GM21367 (cell line): ENCODE data around the gene ALDH3B2.
"Not testable (repeated sequence)": the region's sequence is repeated elsewhere in the genome, so short reads cannot be mapped to it uniquely, and the experiment has no call there.

ENCODE experiments used
- ATAC-seq: cut with Tn5 transposase; IDR thresholded peaks from one replicate; pipeline ENCODE4 v1.9.1; 2021; ENCODE audit not compliant: unreplicated experiment

ALDH3B2 gene

DNA sequence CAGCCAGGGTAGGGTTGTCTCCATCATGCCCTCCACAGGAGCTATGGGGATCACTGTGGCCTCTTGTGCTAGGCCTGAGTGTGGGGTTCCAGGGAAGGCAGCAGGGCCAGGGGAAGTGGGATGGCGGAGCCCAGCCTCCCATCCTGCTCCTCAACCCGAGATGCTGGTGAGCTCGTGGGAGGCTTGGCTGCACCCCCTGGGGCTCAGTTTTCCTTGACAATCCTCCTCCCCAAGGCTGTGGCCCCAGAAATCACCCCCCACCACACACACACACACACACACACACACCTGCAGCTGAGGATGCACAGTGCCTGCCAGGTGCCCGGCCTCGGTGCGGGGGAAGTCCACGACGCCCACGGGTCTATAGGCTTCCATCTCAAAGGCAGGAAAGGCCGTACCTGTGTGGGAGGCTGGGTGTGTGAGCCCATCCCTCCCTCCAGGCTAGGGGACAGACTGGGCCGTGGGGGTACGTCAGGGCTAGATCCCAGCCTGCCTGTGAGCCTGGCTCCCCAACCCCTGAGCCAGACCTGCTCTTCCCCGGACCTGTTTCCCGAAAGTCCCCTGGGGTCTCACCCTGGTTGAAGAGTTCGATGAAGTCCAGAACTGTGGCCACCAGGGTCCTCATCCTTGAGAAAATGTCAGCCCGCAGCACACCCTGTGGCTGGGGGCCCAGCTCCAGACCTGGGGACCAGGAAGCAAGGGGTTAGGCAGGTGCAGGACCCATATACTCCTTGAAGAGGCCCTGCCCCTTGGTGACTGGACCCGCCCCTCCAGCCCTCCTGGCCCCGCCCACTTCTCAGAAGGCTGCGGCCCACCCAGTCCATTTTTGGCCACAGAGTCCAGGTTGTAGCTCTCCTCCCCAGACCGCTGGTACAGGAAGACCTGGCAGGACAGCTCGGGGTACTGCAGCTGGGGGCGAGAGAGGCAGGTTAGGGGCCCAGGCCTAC lies 29.7 kb downstream of the ALDH3B2 start:
- no peak for ATAC-seq

- ATAC-seq = no peak
These were observed 30.4 kb downstream of the ALDH3B2 start for GRCh38 chr11:67644042-67644441.

DNA sequence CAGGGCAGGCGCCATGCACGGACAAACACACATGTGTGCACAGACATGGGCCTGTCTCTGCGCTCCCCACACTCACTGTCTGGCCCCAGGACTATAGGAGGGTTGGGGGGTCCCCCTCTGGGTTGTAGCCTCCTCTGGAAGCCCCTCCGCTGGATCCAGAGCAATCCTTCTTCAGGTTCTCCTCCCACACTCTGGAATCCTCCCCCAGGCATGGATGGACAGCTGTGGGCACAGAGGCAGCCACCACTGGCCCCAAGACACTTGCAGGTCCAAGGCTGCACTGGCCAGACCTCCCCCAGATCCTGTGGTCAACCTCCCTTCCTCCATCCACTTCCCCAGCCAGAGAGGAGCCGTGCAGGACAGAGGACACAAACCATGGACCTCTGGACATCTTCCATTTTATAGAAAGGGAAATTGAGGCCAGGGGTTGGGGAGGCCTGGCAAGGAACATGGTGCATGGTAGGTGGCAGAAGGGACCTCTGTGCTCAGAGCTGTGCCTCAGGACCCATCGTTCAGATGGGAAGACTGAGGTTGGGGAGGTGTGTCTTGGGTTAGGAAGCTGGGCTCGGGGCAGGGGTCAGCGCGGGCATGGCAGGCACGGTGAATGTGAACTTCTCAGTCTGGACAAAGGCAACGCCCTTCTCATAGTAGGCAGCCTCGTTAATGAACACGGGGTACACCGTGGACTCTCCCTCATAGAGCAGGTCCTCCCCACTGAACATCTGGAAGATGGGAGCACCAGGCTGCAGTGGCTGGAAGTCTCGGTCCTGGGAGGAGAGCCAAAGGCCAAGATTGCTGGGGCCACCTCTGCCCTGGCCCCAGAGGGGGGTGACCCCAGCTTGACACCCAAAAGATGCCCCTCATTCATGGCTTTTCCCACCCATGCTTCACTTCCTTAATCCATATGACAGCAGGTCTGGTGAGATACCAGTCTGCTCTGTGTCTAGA lies 32.0 kb downstream of the ALDH3B2 start:
- ATAC-seq = no peak

DNA sequence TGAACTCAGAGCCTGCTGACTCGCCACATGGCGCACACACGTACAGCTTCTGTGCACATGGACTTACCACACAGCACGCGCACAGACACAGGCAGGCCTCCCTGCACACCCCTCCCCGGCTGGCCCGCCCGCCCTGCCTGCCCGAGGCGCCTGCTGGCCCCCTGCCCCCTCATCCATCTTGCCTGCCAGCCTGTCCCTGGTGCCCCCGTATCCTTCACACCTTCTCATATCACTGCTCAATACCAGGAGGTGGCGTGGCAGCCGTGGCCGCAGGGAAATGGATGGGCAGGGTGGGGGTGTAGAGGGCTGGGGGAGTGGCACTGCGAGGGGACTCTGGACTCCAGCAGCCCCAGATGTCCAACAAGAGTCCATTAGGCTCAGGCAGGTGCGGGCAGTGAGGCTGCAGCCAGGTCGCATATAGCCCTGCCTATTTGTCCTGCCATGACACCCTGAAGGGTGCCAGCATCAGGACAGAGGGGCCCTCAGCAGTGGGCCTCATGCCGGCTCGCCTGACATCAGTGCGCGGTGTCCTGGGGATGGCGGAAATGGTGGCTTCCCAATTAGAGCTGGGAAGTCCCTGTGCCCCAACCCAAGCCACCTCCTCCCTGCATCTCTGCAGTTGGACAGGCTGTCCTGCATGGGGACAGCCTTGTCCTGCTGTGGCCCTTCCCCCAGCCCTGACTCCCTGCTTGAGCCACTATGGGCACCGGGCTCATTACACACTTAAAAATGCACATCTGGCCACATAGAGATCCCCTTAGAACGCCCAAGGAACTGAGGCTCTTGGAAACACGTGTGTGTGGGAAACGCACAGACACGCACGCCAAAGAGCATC lies 32.9 kb downstream of the ALDH3B2 start:
- ATAC-seq = no peak

GRCh38 chr11:67640758-67641337 lies 33.6 kb downstream of the ALDH3B2 start:
- no peak for ATAC-seq

GRCh38 chr11:67640021-67640757 lies 34.2 kb downstream of the ALDH3B2 start:
- ATAC-seq = no peak

DNA sequence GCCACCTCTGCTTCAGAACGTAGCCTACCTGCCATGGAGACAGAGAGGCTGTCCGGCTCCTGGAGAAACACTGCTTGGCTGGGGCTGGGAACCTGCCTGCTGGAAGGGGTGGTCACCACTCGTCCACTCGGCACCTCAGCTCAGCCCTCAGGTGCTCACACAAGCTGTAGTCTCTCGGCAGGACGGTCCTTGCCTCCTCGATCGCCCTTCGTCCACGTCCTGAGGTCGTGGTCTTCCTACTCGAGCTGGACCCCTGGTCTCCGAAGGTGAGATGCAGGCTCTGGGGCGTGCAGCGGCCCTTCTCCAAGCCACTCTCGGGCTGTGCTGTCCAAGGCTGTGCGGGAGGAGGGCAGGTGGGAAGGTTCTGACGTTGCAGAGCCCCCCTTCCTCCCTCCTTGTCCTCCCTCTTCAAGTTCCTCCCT lies 35.0 kb downstream of the ALDH3B2 start, which contains the start of gene TBX10:
Gene TBX10 (minus strand): TSS at position 326 of the 422 bp plus-strand sequence. CDS start 291 bp downstream, at position 35.
- ATAC-seq = no peak

GRCh38 chr11:67638535-67639437 lies 35.6 kb downstream of the ALDH3B2 start:
- ATAC-seq = no peak

- ATAC-seq = not testable (repeated sequence)
These were observed 37.0 kb downstream of the ALDH3B2 start for GRCh38 chr11:67637441-67637840.

GRCh38 chr11:67636962-67637361 lies 37.5 kb downstream of the ALDH3B2 start:
- no peak for ATAC-seq

GRCh38 chr11:67635231-67635521 lies 39.2 kb downstream of the ALDH3B2 start:
- no peak for ATAC-seq

- no peak for ATAC-seq
These were observed 39.8 kb downstream of the ALDH3B2 start for GRCh38 chr11:67634366-67635230.

DNA sequence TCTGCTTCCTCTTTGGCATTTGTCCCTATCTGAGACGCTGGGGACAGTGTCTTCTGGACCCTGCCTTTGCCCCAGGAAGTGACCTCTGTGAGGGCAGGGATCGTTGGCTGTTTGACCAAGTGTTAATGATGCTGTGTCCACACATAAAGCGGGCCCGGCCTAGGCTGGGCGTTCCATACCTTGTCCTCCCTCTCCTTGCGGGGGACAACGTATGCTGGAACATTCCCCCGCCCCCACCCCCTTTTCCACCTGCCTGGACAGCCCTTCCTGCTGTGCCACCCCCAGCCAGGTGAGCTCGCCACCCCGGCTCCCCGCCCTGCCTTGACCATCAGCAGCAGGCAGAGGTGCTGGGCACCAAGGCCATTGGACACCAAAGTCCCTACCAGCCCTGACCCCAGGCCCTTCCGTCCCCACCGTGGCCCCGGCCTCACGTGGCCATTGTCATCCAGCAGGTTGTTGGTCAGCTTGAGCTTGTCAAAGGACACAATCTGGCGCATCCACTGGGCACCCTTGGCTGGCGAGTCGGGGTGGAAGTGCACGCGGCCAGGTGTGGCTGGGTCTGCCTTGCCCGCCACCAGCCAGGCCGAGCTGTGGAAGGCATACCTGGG lies 40.6 kb downstream of the ALDH3B2 start:
- ATAC-seq = no peak

- ATAC-seq = no peak
These were observed 41.3 kb downstream of the ALDH3B2 start for GRCh38 chr11:67632982-67633755.

DNA sequence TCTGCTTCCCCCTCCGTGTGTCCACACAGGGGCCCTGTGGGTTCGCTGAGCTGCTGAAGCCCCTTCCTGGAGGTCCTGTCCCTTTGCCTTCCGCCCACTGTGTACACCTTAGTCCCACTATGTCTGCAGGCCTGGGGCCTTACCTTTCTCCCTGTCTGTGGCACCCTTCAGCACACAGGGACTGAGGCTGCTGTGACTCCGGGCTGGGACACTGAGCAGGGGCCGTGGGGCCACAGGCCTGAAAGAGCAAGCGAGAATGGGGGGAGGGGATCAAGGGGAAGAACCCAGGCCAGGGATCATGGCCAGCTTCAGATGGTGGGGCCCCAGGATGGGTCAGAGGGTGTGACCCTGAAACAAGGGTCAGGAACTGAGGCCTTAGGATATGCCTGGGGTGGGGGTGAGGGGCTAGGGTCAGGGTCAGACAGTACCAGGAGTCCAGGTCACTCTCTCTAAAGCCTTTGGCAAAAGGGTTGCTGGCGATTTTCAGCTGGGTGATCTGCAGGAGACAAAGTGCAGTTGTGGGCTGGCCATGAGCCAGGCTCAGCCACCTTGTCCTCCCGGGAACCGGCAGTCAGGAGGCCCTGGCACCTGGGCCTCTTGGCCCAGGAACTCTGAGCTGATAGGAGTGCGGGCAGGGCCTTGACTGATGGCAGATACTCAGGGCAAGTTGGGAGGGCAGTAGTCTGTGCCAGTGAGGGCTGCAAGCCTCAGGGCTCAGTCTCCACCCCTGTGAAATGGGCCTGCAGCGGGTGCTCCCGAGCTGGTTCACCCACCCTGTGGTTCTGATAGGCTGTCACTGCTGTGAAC lies 42.0 kb downstream of the ALDH3B2 start:
- ATAC-seq = no peak

- no peak for ATAC-seq
These were observed 42.6 kb downstream of the ALDH3B2 start for GRCh38 chr11:67631853-67632174.
